Measurements from ENCODE around the gene RPLP1. TPM values are rescaled to one million over a fixed set of nuclear protein-coding genes. Genes with fewer than 3 reads are reported as not detected.

Gene RPLP1
- polyA plus RNA-seq, 2 donors = 1,182 to 1,782 TPM

DNA sequence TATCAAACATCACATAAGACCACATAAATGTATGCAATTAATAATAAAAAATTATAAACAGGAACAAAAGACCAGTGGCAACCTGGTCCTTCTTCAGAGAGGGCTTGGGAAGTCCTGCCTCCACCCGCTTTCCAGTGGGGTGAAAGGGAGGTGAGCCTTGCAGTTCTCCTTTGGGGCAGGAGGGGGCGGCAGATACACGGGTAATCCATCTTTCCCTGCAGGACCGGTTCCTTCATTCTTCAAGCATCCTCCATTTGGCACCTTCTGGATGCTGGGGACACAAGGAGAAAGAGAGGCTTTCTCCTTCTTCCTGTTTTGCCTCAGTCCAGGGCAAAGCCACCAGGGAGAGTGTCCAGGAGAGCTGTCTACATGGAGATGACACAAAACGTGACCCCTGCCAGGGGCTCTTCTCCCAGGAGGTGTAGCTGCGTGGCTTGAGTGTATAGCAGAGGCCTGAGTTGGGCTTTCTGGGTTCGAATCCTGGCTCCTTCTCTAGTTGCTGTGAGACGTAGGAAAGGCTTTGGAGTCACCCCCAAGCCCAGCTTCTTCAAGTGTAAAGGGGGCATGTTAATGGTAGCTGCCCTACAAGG is 23.2 kb downstream of the RPLP1 start:
- H3K4me3 ChIP-seq (ENCODE audit: low read depth in 1 of 2, low read length in 2 of 2) = no peak overlapping the region
- no peaks in the 10 kb centered on the region for H3K9me3 ChIP-seq (ENCODE audit: control insufficient read depth in 2 of 2, insufficient read depth in 1 of 2, low read depth in 1 of 2, low read length in 1 of 2)
- H3K4me1 ChIP-seq (ENCODE audit: control insufficient read depth in 2 of 2, insufficient read depth in 2 of 2, low read length in 1 of 2) = no peaks in the 10 kb centered on the region
- no peak overlapping the region for H3K27ac ChIP-seq (ENCODE audit: low read depth in 2 of 2, low read length in 1 of 2)
- no peaks in the 10 kb centered on the region for H3K36me3 ChIP-seq (ENCODE audit: control insufficient read depth in 2 of 2, insufficient read depth in 2 of 2, low read length in 1 of 2)
- 26 to 33% methylated on average over 8 of the region's 8 CpGs for WGBS, 2 donors
- H3K27me3 ChIP-seq (ENCODE audit: control insufficient read depth in 1 of 2, insufficient read depth in 2 of 2, low read length in 2 of 2) = peaks cover 0 to 4% of the 10 kb centered on the region in 2 donors

DNA sequence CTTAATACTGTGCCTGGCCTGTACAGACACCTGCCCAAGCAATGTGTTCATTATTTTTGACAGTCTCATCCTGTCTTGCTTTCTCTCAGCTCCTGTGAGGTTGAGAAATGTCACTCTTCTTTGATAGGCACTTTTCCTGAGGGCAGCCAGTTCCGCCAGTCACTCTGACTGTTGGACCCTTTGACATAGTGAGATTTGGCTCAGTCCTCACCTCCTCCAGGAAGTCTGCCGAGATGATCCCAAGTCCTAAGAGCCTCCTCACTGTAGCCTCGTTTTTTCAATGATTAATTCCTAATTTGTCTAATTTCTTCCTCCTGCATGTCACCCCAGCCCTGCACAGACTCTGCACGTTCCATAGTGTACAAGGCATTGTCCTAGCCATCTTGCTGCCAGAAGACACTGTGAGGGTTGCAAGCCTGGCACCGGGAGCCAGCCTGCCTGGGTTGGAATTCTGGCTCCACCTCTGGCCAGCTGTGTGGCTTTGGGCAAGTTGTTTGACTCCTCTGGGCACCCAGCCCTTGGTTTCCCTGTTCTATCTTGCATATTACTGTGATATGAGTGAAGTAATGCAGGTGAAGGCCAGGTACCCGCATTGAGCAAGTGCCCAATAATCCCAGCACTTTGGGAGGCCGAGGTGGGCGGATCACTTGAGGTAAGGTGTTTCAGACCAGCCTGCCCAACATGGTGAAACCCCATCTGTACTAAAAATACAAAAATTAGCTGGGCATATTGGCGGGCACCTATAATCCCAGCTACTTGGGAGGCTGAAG is 24.3 kb downstream of the RPLP1 start:
- no peaks in the 10 kb centered on the region for H3K4me1 ChIP-seq (ENCODE audit: control insufficient read depth in 2 of 2, insufficient read depth in 2 of 2, low read length in 1 of 2)
- 65 to 69% methylated on average over 9 of the region's 9 CpGs for WGBS, 2 donors
- no peaks in the 10 kb centered on the region for H3K36me3 ChIP-seq (ENCODE audit: control insufficient read depth in 2 of 2, insufficient read depth in 2 of 2, low read length in 1 of 2)
- peaks cover 0 to 4% of the 10 kb centered on the region in 2 donors for H3K27me3 ChIP-seq (ENCODE audit: control insufficient read depth in 1 of 2, insufficient read depth in 2 of 2, low read length in 2 of 2)
- no peaks in the 10 kb centered on the region for H3K9me3 ChIP-seq (ENCODE audit: control insufficient read depth in 2 of 2, insufficient read depth in 1 of 2, low read depth in 1 of 2, low read length in 1 of 2)
- no peak overlapping the region for H3K27ac ChIP-seq (ENCODE audit: low read depth in 2 of 2, low read length in 1 of 2)
- no peak overlapping the region for H3K4me3 ChIP-seq (ENCODE audit: low read depth in 1 of 2, low read length in 2 of 2)

DNA sequence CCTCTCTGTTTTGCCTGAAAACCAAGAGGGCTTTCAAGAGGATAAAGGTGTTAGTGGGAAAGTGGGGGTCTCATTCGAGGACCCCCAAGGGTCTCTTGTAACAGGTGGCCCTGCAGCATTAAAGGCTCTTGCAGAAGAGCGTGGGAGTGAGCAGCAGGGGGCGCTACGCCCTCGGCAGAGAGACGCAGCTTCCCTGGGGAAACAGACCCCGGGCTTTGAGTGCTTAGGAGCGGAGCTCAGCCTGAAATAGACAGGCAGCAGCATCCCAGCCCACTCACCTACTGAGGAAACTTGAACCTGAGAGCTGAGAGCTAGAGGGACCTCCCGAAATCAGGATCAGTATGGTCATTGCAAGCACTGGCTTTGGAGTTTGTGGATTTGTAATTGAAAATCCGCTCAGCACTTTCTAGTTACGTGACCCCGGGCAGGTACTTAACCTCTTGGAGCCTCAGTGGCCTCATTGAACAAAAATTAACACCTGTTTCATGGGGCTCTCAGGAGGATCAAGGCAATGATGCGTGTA is 25.7 kb downstream of the RPLP1 start:
- no peaks in the 10 kb centered on the region for H3K36me3 ChIP-seq (ENCODE audit: control insufficient read depth in 2 of 2, insufficient read depth in 2 of 2, low read length in 1 of 2)
- peaks cover 0 to 4% of the 10 kb centered on the region in 2 donors for H3K27me3 ChIP-seq (ENCODE audit: control insufficient read depth in 1 of 2, insufficient read depth in 2 of 2, low read length in 2 of 2)
- no peak overlapping the region for H3K4me3 ChIP-seq (ENCODE audit: low read depth in 1 of 2, low read length in 2 of 2)
- H3K4me1 ChIP-seq (ENCODE audit: control insufficient read depth in 2 of 2, insufficient read depth in 2 of 2, low read length in 1 of 2) = no peaks in the 10 kb centered on the region
- H3K27ac ChIP-seq (ENCODE audit: low read depth in 2 of 2, low read length in 1 of 2) = no peak overlapping the region
- no peaks in the 10 kb centered on the region for H3K9me3 ChIP-seq (ENCODE audit: control insufficient read depth in 2 of 2, insufficient read depth in 1 of 2, low read depth in 1 of 2, low read length in 1 of 2)
- WGBS, 2 donors = 37% methylated on average over 13 of the region's 13 CpGs

DNA sequence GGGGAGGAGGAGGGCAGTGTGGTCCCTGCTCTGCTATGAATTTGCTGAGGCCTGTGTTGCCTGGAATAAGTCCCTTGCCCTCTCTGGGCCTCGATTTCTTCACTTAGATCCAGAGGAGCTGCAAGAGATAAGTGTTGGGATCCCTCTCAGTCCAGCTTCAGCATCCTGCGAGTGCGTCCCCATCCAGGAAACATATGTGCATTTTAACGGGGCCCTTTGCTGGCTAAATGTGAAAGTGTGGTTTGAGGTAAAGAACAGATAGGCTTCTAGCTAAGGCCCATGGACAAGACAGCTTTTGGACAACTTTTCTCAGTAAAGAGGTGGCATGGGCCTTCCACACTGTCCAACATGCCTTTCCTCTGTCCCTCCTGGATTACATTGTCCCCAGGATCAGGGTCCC is 26.5 kb downstream of the RPLP1 start:
- 68 to 86% methylated on average over 4 of the region's 4 CpGs for WGBS, 2 donors
- peaks cover 0 to 4% of the 10 kb centered on the region in 2 donors for H3K27me3 ChIP-seq (ENCODE audit: control insufficient read depth in 1 of 2, insufficient read depth in 2 of 2, low read length in 2 of 2)
- no peaks in the 10 kb centered on the region for H3K36me3 ChIP-seq (ENCODE audit: control insufficient read depth in 2 of 2, insufficient read depth in 2 of 2, low read length in 1 of 2)
- no peaks in the 10 kb centered on the region for H3K9me3 ChIP-seq (ENCODE audit: control insufficient read depth in 2 of 2, insufficient read depth in 1 of 2, low read depth in 1 of 2, low read length in 1 of 2)
- no peak overlapping the region for H3K4me3 ChIP-seq (ENCODE audit: low read depth in 1 of 2, low read length in 2 of 2)
- no peak overlapping the region for H3K27ac ChIP-seq (ENCODE audit: low read depth in 2 of 2, low read length in 1 of 2)
- no peaks in the 10 kb centered on the region for H3K4me1 ChIP-seq (ENCODE audit: control insufficient read depth in 2 of 2, insufficient read depth in 2 of 2, low read length in 1 of 2)

DNA sequence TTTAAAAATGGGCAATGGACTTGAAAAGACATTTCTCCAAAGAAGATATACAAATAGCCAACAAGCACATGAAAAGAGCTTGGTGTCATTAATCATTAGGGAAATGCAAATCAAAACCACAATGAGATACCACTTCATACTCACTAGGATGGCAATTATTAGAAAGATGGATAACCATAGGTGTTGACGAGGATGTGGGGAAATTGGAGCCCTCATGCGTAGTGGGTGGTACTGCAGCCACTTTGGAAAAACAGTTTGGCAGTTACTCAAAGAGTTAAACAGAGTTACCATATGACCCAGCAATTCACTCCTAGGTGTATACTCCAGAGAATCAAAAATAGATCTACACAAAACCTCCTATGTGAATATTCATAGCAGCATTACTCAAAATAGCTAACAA is 27.4 kb downstream of the RPLP1 start:
- H3K4me1 ChIP-seq (ENCODE audit: control insufficient read depth in 2 of 2, insufficient read depth in 2 of 2, low read length in 1 of 2) = peaks cover 1 to 2% of the 10 kb centered on the region in 2 donors
- peaks cover 0 to 4% of the 10 kb centered on the region in 2 donors for H3K27me3 ChIP-seq (ENCODE audit: control insufficient read depth in 1 of 2, insufficient read depth in 2 of 2, low read length in 2 of 2)
- H3K27ac ChIP-seq (ENCODE audit: low read depth in 2 of 2, low read length in 1 of 2) = no peak overlapping the region
- no peak overlapping the region for H3K4me3 ChIP-seq (ENCODE audit: low read depth in 1 of 2, low read length in 2 of 2)
- no peaks in the 10 kb centered on the region for H3K9me3 ChIP-seq (ENCODE audit: control insufficient read depth in 2 of 2, insufficient read depth in 1 of 2, low read depth in 1 of 2, low read length in 1 of 2)
- WGBS, 2 donors = 95 to 98% methylated on average over 2 of the region's 2 CpGs
- no peaks in the 10 kb centered on the region for H3K36me3 ChIP-seq (ENCODE audit: control insufficient read depth in 2 of 2, insufficient read depth in 2 of 2, low read length in 1 of 2)

DNA sequence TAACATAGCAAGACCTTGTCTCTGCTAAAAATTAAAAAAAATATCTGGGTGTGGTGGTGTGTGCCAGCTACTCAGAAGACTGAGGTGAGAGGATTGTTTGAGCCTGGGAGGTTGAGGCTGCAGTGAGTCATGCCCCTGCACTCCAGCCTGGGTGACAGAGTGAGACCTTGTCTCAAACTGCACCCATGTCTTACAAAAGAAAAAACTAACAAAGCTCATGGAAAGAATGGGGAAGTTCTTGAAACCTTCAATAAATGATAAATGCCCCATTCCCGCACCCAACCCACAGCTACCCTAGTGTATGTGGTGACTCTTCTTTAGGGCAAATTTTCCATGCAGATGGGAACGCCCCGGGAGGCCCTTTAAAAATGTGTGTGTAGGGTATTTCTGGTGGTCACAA is 28.3 kb downstream of the RPLP1 start:
- Histone ChIP-seq H3K27ac (ENCODE audit: low read depth in 2 of 2, low read length in 1 of 2) (no peak overlapping the region), H3K27me3 (ENCODE audit: control insufficient read depth in 1 of 2, insufficient read depth in 2 of 2, low read length in 2 of 2) (peaks cover 0 to 4% of the 10 kb centered on the region in 2 donors), H3K36me3 (ENCODE audit: control insufficient read depth in 2 of 2, insufficient read depth in 2 of 2, low read length in 1 of 2) (no peaks in the 10 kb centered on the region), H3K4me3 (ENCODE audit: low read depth in 1 of 2, low read length in 2 of 2) (no peak overlapping the region), H3K9me3 (ENCODE audit: control insufficient read depth in 2 of 2, insufficient read depth in 1 of 2, low read depth in 1 of 2, low read length in 1 of 2) (peaks cover 0 to 2% of the 10 kb centered on the region in 2 donors), H3K4me1 (ENCODE audit: control insufficient read depth in 2 of 2, insufficient read depth in 2 of 2, low read length in 1 of 2) (peaks cover 3 to 4% of the 10 kb centered on the region in 2 donors)
- 82 to 83% methylated on average over 3 of the region's 3 CpGs for WGBS, 2 donors

DNA sequence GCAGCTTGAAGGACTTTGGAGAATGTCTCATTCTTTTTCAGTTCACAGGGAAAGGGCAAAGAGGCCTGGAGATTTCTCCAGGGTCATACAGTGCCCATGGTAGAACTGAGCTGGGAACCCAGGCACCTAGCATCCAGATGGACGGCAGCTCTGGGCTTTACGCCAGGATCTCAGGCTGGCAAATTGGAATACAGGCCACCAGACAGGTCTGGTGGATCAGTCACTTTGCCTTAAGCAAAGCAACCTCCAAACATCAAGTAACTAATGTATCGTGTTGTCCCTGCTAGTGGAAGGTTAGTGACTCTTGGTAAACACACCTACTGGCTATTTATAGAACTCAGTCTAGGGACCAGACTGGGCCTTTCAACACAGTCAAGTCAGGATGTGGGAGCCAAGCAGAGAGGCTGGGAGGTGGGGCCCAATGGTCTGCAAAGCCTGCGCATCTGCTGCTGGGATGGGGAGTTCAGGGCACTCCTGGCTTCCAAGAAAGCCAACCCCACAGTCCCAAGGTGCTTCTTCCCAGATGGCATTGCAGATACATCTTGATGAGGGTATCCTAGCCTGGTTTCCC is 30.2 kb downstream of the RPLP1 start:
- peaks cover 3 to 4% of the 10 kb centered on the region in 2 donors for H3K4me1 ChIP-seq (ENCODE audit: control insufficient read depth in 2 of 2, insufficient read depth in 2 of 2, low read length in 1 of 2)
- no peak overlapping the region for H3K27ac ChIP-seq (ENCODE audit: low read depth in 2 of 2, low read length in 1 of 2)
- H3K36me3 ChIP-seq (ENCODE audit: control insufficient read depth in 2 of 2, insufficient read depth in 2 of 2, low read length in 1 of 2) = no peaks in the 10 kb centered on the region
- WGBS, 2 donors = 68 to 71% methylated on average over 4 of the region's 4 CpGs
- peaks cover 0 to 2% of the 10 kb centered on the region in 2 donors for H3K9me3 ChIP-seq (ENCODE audit: control insufficient read depth in 2 of 2, insufficient read depth in 1 of 2, low read depth in 1 of 2, low read length in 1 of 2)
- H3K27me3 ChIP-seq (ENCODE audit: control insufficient read depth in 1 of 2, insufficient read depth in 2 of 2, low read length in 2 of 2) = peaks cover 1 to 4% of the 10 kb centered on the region in 2 donors
- H3K4me3 ChIP-seq (ENCODE audit: low read depth in 1 of 2, low read length in 2 of 2) = no peak overlapping the region

DNA sequence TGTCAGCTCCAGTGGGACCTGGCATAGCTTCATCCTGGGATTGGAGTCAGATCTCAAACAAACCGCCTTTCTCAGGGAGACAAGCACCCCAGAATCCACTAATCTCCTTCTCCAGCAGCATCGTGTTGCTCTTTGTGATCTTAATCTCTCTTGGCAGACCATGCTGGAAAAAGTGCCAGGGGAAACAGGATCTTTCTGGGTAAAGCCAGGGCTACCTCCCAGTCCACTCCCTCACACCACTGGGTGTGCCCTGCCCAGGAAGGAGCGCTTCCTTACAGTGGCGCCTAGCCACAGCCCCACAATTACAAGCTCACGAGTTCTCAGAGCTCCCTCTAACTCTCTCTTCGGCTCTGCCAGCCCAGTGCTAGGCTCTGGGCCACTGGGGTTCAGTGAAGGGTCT is 32.2 kb downstream of the RPLP1 start:
- Histone ChIP-seq H3K4me1 (ENCODE audit: control insufficient read depth in 2 of 2, insufficient read depth in 2 of 2, low read length in 1 of 2) (peaks cover 3 to 4% of the 10 kb centered on the region in 2 donors), H3K36me3 (ENCODE audit: control insufficient read depth in 2 of 2, insufficient read depth in 2 of 2, low read length in 1 of 2) (no peaks in the 10 kb centered on the region), H3K9me3 (ENCODE audit: control insufficient read depth in 2 of 2, insufficient read depth in 1 of 2, low read depth in 1 of 2, low read length in 1 of 2) (peaks cover 0 to 2% of the 10 kb centered on the region in 2 donors), H3K27me3 (ENCODE audit: control insufficient read depth in 1 of 2, insufficient read depth in 2 of 2, low read length in 2 of 2) (peaks cover 0 to 7% of the 10 kb centered on the region in 2 donors), H3K4me3 (ENCODE audit: low read depth in 1 of 2, low read length in 2 of 2) (no peak overlapping the region), H3K27ac (ENCODE audit: low read depth in 2 of 2, low read length in 1 of 2) (peak overlapping the region in 1 of 2 donors; percentile 8)
- WGBS, 2 donors = 33 to 45% methylated on average over 6 of the region's 6 CpGs

DNA sequence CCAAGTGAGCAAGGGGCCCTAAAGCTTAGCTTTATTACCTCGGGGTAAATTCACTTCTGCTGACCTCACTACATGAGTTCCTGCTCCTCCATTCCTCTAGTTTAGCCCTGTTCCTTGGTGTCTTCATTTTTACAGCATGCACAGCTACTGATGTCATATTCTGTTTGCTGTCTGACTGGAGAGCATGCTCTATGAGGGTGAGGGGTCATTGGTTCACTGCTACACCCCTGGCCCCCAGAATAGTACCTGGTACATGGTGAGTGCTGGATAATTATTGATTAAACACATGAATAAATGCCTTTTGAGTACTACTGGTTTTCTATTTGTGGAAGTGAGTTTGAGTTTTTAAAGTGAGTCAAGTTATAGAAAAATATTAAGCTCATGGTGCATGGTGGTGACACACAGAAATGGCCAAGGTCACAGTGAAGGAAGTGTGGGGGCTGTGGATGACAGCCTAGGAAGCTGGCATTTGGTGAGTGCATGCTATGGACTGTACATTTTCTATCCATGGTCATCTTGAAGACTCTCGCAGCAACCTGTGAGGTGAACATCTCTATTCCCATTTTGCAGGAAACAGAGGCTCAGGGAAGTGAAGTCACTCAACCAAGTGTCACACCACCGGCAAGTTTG is 34.0 kb downstream of the RPLP1 start:
- Histone ChIP-seq H3K36me3 (ENCODE audit: control insufficient read depth in 2 of 2, insufficient read depth in 2 of 2, low read length in 1 of 2) (no peaks in the 10 kb centered on the region), H3K27ac (ENCODE audit: low read depth in 2 of 2, low read length in 1 of 2) (no peak overlapping the region), H3K4me3 (ENCODE audit: low read depth in 1 of 2, low read length in 2 of 2) (no peak overlapping the region), H3K9me3 (ENCODE audit: control insufficient read depth in 2 of 2, insufficient read depth in 1 of 2, low read depth in 1 of 2, low read length in 1 of 2) (peaks cover 0 to 2% of the 10 kb centered on the region in 2 donors), H3K27me3 (ENCODE audit: control insufficient read depth in 1 of 2, insufficient read depth in 2 of 2, low read length in 2 of 2) (peaks cover 0 to 7% of the 10 kb centered on the region in 2 donors), H3K4me1 (ENCODE audit: control insufficient read depth in 2 of 2, insufficient read depth in 2 of 2, low read length in 1 of 2) (peaks cover 4 to 5% of the 10 kb centered on the region in 2 donors)
- 90 to 98% methylated on average over 3 of the region's 3 CpGs for WGBS, 2 donors
